Kidney (tissue), 14 donors: Measurements from ENCODE around the gene ITPK1. TPM values are rescaled to one million over a fixed set of nuclear protein-coding genes. Genes with fewer than 3 reads are reported as not detected.

Source experiments
- DNase-seq, 5 donors: peaks; one replicate each; pipeline ENCODE4 v3.0.0-alpha.2; 2013 to 2020
- FAIRE-seq: peaks from 2 replicates; lab custom pipeline; 2012; peaks lifted over from hg19 to GRCh38; lab: Jason Lieb, UNC
- H3K27ac ChIP-seq, 2 donors: one replicate each; pipeline ENCODE4 v1.7.0; 2013; ENCODE audit warnings: low read depth in 2 of 2, low read length in 2 of 2, inconsistent platforms in 1 of 2
- H3K27me3 ChIP-seq: one replicate; pipeline ENCODE4 v1.7.1; 2013; ENCODE audit warnings: low read length, inconsistent platforms; ENCODE audit not compliant: control insufficient read depth, insufficient read depth
- H3K36me3 ChIP-seq, 3 donors: one replicate each; pipeline versions ENCODE4 v1.7.0 to v1.7.1; 2013; ENCODE audit warnings: low read length in 3 of 3, control low read depth in 1 of 3, inconsistent platforms in 1 of 3; ENCODE audit not compliant: insufficient read depth in 3 of 3, control insufficient read depth in 2 of 3
- H3K4me1 ChIP-seq, 3 donors: one replicate each; pipeline versions ENCODE4 v1.7.0 to v1.7.1; 2013; ENCODE audit warnings: low read length in 3 of 3, inconsistent platforms in 1 of 3, low read depth in 1 of 3; ENCODE audit not compliant: control insufficient read depth in 2 of 3, insufficient read depth in 2 of 3
- H3K4me3 ChIP-seq, 3 donors: one replicate each; pipeline versions ENCODE4 v1.7.0 to v1.8.1; 2013; ENCODE audit warnings: low read length in 3 of 3, control low read depth in 1 of 3, inconsistent platforms in 1 of 3
- H3K9ac ChIP-seq, 3 donors: one replicate each; pipeline versions ENCODE4 v1.7.0 to v1.7.1; 2013; ENCODE audit warnings: low read length in 3 of 3, control low read depth in 1 of 3, inconsistent platforms in 1 of 3
- H3K9me3 ChIP-seq, 3 donors: one replicate each; pipeline versions ENCODE4 v1.7.0 to v1.7.1; 2013; ENCODE audit warnings: low read length in 3 of 3, control low read depth in 1 of 3, inconsistent platforms in 1 of 3; ENCODE audit not compliant: control insufficient read depth in 2 of 3, insufficient read depth in 1 of 3
- intact Hi-C: fragments of 100-400 bp; cut with DNase I; formaldehyde crosslinking; loops from one replicate; pipeline ENCODE4 v1.11.1; 2022
- polyA plus RNA-seq: library from polyadenylated mRNA; stranded (reverse); fragments of 350-450 nt; fragmentation: Illumina TruSeq; extraction: RNeasy Lipid Tissue Mini Kit (QIAGEN cat#74804); gene quantifications from one replicate; pipeline ENCODE4 v1.2.3, GENCODE V29; 2014; ENCODE audit warnings: low read depth, low replicate concordance; ENCODE audit not compliant: insufficient read depth
- total RNA-seq: library from RNA; stranded (reverse); fragmentation: NEBNext Ultra II Directional; extraction: Animal tissue kit (Norgen Biotek cat#: 25700); gene quantifications from one replicate; pipeline ENCODE4 v1.2.1, GENCODE V29; 2021
- TF ChIP-seq, protein P1 (sequence below): IDR thresholded peaks from 3 replicates; pipeline ENCODE4 v1.5.1; 2012; ENCODE audit warnings: mild to moderate bottlenecking, moderate library complexity, borderline replicate concordance; ENCODE audit not compliant: insufficient read depth; ENCODE audit errors: extremely low read depth
- donor health status: control.
- donor health status: control.
- donor health status: control.
- donor health status: control.
- donor health status: control.
- donor health status: DM: yes; HTN: yes; CAD: no.
- donor health status: Normal renal cell carcinoma (clear cell type).

Gene ITPK1
- total and polyA plus RNA-seq, 2 donors from 2014 or later: 43.6 to 92.0 TPM

DNA sequence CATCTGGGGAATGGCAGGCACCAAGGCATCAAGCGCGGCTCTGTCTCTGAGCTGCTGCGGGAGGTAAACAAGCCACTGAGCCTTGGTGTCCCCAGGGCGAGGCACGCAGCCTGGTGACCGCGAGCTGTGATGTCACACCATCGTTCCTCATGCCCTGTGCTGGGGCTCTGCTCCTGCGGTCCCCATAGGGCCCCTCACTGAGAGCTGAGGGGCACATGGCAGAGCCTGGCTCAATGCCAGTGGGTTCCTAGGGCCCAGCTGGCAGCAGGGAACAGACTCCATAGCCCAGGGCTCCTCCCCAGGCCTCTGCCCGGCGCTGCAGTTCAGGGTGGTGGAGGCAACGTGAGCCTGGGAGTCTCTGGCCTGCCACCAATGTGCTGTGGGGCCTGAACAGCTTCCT lies 170.2 kb downstream of the ITPK1 start:
- Histone ChIP-seq H3K4me3 (no peak overlapping the region), H3K27me3 (no peaks in the 10 kb centered on the region), H3K9me3 (no peaks in the 10 kb centered on the region), H3K36me3 (peaks cover 0 to 20% (median 10%) of the 10 kb centered on the region in 3 donors), H3K4me1 (peaks cover 0 to 4% (median 0%) of the 10 kb centered on the region in 3 donors), H3K9ac (no peak overlapping the region), H3K27ac (no peak overlapping the region)
- peak in 1 of 5 donors; percentile 72 for DNase-seq
- TF ChIP-seq, protein P1, sequence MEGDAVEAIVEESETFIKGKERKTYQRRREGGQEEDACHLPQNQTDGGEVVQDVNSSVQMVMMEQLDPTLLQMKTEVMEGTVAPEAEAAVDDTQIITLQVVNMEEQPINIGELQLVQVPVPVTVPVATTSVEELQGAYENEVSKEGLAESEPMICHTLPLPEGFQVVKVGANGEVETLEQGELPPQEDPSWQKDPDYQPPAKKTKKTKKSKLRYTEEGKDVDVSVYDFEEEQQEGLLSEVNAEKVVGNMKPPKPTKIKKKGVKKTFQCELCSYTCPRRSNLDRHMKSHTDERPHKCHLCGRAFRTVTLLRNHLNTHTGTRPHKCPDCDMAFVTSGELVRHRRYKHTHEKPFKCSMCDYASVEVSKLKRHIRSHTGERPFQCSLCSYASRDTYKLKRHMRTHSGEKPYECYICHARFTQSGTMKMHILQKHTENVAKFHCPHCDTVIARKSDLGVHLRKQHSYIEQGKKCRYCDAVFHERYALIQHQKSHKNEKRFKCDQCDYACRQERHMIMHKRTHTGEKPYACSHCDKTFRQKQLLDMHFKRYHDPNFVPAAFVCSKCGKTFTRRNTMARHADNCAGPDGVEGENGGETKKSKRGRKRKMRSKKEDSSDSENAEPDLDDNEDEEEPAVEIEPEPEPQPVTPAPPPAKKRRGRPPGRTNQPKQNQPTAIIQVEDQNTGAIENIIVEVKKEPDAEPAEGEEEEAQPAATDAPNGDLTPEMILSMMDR: no peak
- no peak for FAIRE-seq
- intact Hi-C loops: no loop called here

GRCh38 chr14:92944976-92945375 lies 170.7 kb downstream of the ITPK1 start:
- Histone ChIP-seq H3K27me3 (no peaks in the 10 kb centered on the region), H3K9me3 (no peaks in the 10 kb centered on the region), H3K4me1 (peaks cover 0 to 4% (median 0%) of the 10 kb centered on the region in 3 donors), H3K27ac (no peak overlapping the region), H3K4me3 (no peak overlapping the region), H3K9ac (no peak overlapping the region), H3K36me3 (peaks cover 0 to 14% (median 10%) of the 10 kb centered on the region in 3 donors)
- intact Hi-C loops: no loop called here
- TF ChIP-seq, protein P1: no peak
- FAIRE-seq (no peak), DNase-seq (peak in 1 of 5 donors; percentile 65)

DNA sequence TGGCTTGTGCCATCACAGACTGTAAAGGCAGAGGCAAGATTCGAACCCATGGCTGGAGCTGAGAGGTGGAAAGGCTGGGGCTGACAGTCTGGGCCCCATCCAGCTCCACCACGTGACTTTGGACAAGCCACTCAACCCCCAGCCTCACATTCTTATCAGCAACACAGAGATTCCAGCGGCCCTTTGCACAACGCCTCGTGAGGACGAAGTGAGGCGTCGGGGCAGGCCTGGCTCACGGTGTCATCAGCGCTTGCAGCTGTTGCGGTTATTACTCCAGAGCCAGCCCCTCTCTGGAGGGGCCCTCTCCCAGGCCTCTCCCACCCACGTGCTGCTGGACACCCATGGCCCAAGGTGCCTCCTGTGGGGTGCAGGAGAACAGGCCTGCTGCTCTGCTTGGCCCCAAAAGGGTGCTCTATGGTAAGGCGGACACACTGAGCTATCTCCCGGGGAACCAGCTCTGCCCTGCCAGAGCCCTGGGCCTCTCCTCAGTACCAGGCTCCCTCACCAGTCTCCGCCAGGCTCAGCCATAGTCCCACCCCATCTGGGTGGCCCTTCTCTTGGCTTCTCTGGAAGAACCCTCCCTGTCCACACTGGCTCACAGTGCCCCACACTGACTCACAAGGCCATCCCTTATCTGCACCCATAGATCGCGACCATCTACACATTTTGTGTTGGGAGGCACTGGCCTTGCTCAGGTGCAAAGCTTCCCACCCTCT lies 171.7 kb downstream of the ITPK1 start:
- FAIRE-seq: no peak
- intact Hi-C loops: no loop called here
- no peaks in the 10 kb centered on the region for H3K27me3 ChIP-seq
- H3K27ac ChIP-seq: no peak overlapping the region
- TF ChIP-seq, protein P1: no peak
- peaks cover 0 to 12% (median 10%) of the 10 kb centered on the region in 3 donors for H3K36me3 ChIP-seq
- H3K4me3 ChIP-seq: no peak overlapping the region
- H3K9ac ChIP-seq: no peak overlapping the region
- H3K4me1 ChIP-seq: peaks cover 0 to 4% (median 0%) of the 10 kb centered on the region in 3 donors
- peak in 1 of 5 donors; percentile 53 for DNase-seq
- H3K9me3 ChIP-seq: no peaks in the 10 kb centered on the region
